ENCODE results near the gene ACKR1.

ACKR1 gene

GRCh38 chr1:159222075-159222865, 17.6 kb downstream of the ACKR1 start:
- DNase-seq (ENCODE audit: low spot score): no peak

GRCh38 chr1:159223004-159223403, 18.3 kb downstream of the ACKR1 start:
- no peak for DNase-seq (ENCODE audit: low spot score)

GRCh38 chr1:159228554-159228953, 23.9 kb downstream of the ACKR1 start:
- DNase-seq (ENCODE audit: low spot score): no peak

- no peak for DNase-seq (ENCODE audit: low spot score)
Observed at GRCh38 chr1:159229260-159229885, 24.7 kb downstream of the ACKR1 start.

- no peak for DNase-seq (ENCODE audit: low spot score)
Observed at GRCh38 chr1:159229896-159230295, 25.2 kb downstream of the ACKR1 start.

GRCh38 chr1:159239551-159240220, 35.0 kb downstream of the ACKR1 start:
- no peak for DNase-seq (ENCODE audit: low spot score)

GRCh38 chr1:159247266-159247665, 42.6 kb downstream of the ACKR1 start:
- DNase-seq (ENCODE audit: low spot score): no peak

- DNase-seq (ENCODE audit: low spot score): no peak
Observed at GRCh38 chr1:159248311-159248710, 43.6 kb downstream of the ACKR1 start.

GRCh38 chr1:159250638-159251216, 46.1 kb downstream of the ACKR1 start:
- no peak for DNase-seq (ENCODE audit: low spot score)

Data from HuH-7 (cell line).